Frontal cortex (tissue), 4 donors: ENCODE results near the gene ACSF3. TPM values are rescaled to one million over a fixed set of nuclear protein-coding genes. Genes with fewer than 3 reads are reported as not detected.
"Not testable (repeated sequence)": the region's sequence is repeated elsewhere in the genome, so short reads cannot be mapped to it uniquely, and the experiment has no call there.

Experiments
- DNase-seq, 2 donors: peaks; one replicate each; pipeline ENCODE4 v3.0.0; 2012; ENCODE audit warnings: low spot score in 2 of 2
- FAIRE-seq: peaks from 2 replicates; lab custom pipeline; 2012; peaks lifted over from hg19 to GRCh38; lab: Jason Lieb, UNC
- total RNA-seq: library from RNA; depleted of rRNA; stranded (reverse); fragments of >200 nt; gene quantifications from one replicate; pipeline ENCODE4 v1.2.3, GENCODE V29; 2014
- donor health status: control.
- donor health status: control.
- donor health status: control.

ACSF3 gene
- total RNA-seq, 1 donor from 2014 or later, result 9.0 TPM

- FAIRE-seq (no peak), DNase-seq (no peak)
Measured at GRCh38 chr16:89054714-89055113, 38.9 kb upstream of the ACSF3 start.

- FAIRE-seq (no peak), DNase-seq (no peak)
Measured at GRCh38 chr16:89055313-89055712, 38.3 kb upstream of the ACSF3 start.

GRCh38 chr16:89055894-89056555 is 37.6 kb upstream of the ACSF3 start:
- FAIRE-seq (no peak), DNase-seq (no peak)

GRCh38 chr16:89056592-89056991 is 37.1 kb upstream of the ACSF3 start:
- FAIRE-seq, result no peak
- DNase-seq, result no peak

GRCh38 chr16:89057738-89058137 is 35.9 kb upstream of the ACSF3 start:
- FAIRE-seq, result no peak
- DNase-seq, result no peak

GRCh38 chr16:89058812-89059211 is 34.8 kb upstream of the ACSF3 start:
- FAIRE-seq, result no peak
- DNase-seq, result no peak

GRCh38 chr16:89060207-89060794 is 33.4 kb upstream of the ACSF3 start:
- no peak for FAIRE-seq

GRCh38 chr16:89061086-89061485 is 32.6 kb upstream of the ACSF3 start:
- FAIRE-seq, result no peak

More at GRCh38 chr16:89060207-89060794, 33.4 kb upstream of the ACSF3 start:
- no peak for DNase-seq

GRCh38 chr16:89061590-89062380 is 31.9 kb upstream of the ACSF3 start:
- FAIRE-seq (no peak), DNase-seq (no peak)

More at GRCh38 chr16:89061086-89061485, 32.6 kb upstream of the ACSF3 start:
- no peak for DNase-seq

- no peak for DNase-seq
- FAIRE-seq, result no peak
Measured at GRCh38 chr16:89062389-89063345, 31.0 kb upstream of the ACSF3 start.

- DNase-seq (no peak), FAIRE-seq (no peak)
Measured at GRCh38 chr16:89063768-89064320, 29.8 kb upstream of the ACSF3 start.

GRCh38 chr16:89064606-89065457 is 28.8 kb upstream of the ACSF3 start:
- DNase-seq (no peak), FAIRE-seq (no peak)

- no peak for DNase-seq
- FAIRE-seq, result no peak
Measured at GRCh38 chr16:89065458-89065822, 28.2 kb upstream of the ACSF3 start.

- FAIRE-seq (no peak), DNase-seq (no peak)
Measured at GRCh38 chr16:89066721-89067120, 26.9 kb upstream of the ACSF3 start.

GRCh38 chr16:89067677-89068443 is 25.8 kb upstream of the ACSF3 start:
- DNase-seq (no peak), FAIRE-seq (no peak)

- not testable (repeated sequence) for DNase-seq, FAIRE-seq
Measured at GRCh38 chr16:89068814-89069616, 24.6 kb upstream of the ACSF3 start.

GRCh38 chr16:89069920-89070319 is 23.7 kb upstream of the ACSF3 start:
- FAIRE-seq, result no peak
- no peak for DNase-seq
